Measurements from ENCODE around the gene PCNX2. TPM values are rescaled to one million over a fixed set of nuclear protein-coding genes. Genes with fewer than 3 reads are reported as not detected.

The PCNX2 gene
- total RNA-seq, 1 donor from 2014 or later, result 22.1 TPM

DNA sequence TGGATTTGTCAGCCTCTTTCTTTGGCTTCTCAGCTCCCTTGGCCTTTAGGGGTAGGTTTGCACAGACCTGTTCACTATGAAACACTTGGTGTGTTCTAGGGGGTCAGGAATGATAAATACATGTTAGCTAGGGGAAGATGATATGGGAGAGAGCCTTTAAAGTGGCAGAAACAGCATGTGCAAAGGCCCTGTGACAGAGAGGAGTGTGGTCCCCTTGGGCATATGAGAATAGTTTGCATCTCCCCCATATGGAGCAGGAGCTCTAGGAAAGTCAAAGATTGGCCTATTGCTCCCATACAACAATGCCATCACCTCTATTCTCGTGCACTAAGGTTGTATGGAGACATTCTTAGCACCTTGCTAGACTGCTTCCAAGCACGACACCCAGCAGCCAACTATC is 355.8 kb downstream of the PCNX2 start:
- intact Hi-C loops (cut with micrococcal nuclease), result no loop called here

DNA sequence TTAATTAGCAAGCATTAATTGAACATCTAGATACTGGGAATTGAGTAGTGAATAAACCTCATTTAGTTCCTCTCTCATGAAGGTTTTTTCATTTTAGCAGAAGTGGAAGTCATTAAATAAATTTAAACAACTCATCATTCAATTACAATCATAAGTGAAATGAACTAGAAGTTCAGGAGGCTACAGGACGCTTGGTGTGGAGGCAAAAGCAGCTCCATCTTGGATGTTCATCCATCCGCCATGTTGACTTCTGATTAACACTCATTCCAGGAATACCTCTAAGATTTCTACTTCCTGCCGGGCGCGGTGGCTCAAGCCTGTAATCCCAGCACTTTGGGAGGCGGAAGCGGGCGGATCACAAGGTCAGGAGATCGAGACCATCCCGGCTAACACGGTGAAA is 356.6 kb downstream of the PCNX2 start:
- intact Hi-C loops (cut with micrococcal nuclease), result loop anchor here (1.0 kb wide), 1 partner anchor 11 kb away; no protein-coding TSS in a partner anchor

DNA sequence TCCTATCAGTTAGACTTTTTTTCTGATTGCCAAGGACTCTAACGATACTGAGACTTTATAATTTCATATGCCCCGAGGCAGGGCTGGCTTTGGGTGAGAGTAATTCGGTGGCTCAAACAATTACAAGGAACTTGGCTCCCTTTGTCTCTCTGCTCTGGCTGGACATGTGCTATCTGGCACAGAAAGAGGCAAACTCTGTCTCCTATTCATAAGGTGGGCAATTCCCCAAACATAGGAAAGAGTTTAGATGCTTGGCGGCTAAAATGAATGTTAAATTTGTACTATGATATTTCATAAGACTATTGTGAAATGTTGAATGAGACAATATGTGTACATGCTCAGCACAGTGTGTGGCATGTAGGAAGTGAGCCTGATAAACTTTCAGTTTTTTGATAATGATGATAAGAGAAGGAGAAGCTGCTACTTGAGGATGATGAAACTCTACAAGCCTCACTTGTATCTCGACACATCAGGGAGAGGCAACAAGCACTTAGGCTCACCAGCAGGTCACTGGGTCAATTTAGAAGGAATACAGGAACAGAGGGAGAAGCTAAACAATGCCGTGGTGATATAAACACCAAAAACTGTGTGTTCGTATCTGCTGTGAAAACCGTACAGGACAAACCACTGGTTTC is 357.7 kb downstream of the PCNX2 start:
- intact Hi-C loops (cut with micrococcal nuclease), result loop anchor here (1.0 kb wide), 1 partner anchor 10 kb away; no protein-coding TSS in a partner anchor

DNA sequence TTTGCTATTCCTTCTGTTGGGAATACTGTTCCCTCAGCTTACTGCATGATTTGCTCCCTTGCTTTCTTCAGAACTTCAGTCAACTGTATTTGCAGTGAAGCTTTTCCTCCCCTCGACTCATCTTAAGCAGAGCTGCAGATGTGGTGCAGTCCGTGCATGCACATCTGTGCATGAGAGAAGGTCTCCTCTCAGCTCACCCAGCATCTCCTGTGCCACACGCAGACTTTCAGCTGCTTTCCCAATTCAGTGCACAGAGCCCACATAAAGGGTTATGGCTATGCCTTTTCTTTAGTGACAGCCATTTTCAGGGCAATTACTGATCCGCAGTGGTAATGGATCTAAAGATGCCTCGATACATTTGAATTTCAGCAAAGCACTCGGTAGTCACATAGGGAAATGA is 358.6 kb downstream of the PCNX2 start:
- intact Hi-C loops (cut with micrococcal nuclease), result no loop called here

Other genes starting within 250 kb of the PCNX2 start
- 0.59 and 0.80 TPM in 2 replicates for gene MAP3K21, start 32.0 kb upstream of the PCNX2 start, total RNA-seq

Data from T-helper 2 cell treated with Interferon-gamma antibody and Interleukin-4, amounts not matched to agents 100 ng/mL and 5 ng/mL, for 36 hours (primary cell).